DOHH2 (cell line): ENCODE results near the gene GLIPR2.
A peak's percentile ranks its signal among the peaks of the same experiment; 100 is the strongest.

Experiments
- H3F3A ChIP-seq: fragments of 200-600 bp; sonication (generic), shearing (Covaris generic); 2 replicates; pipeline ENCODE4 v1.6.0; 2016; ENCODE audit warnings: antibody characterized with exemption, mild to moderate bottlenecking; ENCODE audit not compliant: control insufficient read depth, insufficient read depth
- H3K27ac ChIP-seq: fragments of 200-600 bp; sonication (generic); 2 replicates; pipeline ENCODE4 v1.5.1; 2014; ENCODE audit warnings: low read depth, mild to moderate bottlenecking, low read length, moderate library complexity
- H3K27me3 ChIP-seq: fragments of 200-600 bp; sonication (generic); 2 replicates; pipeline ENCODE4 v1.6.1; 2014; ENCODE audit warnings: mild to moderate bottlenecking, low read length, mixed read lengths; ENCODE audit not compliant: control insufficient read depth
- H3K36me3 ChIP-seq: fragments of 200-600 bp; sonication (generic); 2 replicates; pipeline ENCODE4 v1.6.1; 2014; ENCODE audit warnings: mild to moderate bottlenecking, low read length, moderate library complexity, mixed read lengths; ENCODE audit not compliant: control insufficient read depth
- H3K4me1 ChIP-seq: fragments of 200-600 bp; sonication (generic); 2 replicates; pipeline ENCODE4 v1.6.1; 2014; ENCODE audit warnings: mild to moderate bottlenecking, low read length, mixed read lengths; ENCODE audit not compliant: control insufficient read depth
- H3K4me2 ChIP-seq: fragments of 200-600 bp; sonication (generic); 2 replicates; pipeline ENCODE4 v1.6.0; 2014; ENCODE audit warnings: mild to moderate bottlenecking, low read length, moderate library complexity
- H3K4me3 ChIP-seq: fragments of 200-600 bp; sonication (generic); 2 replicates; pipeline ENCODE4 v1.5.1; 2014; ENCODE audit warnings: mild to moderate bottlenecking, low read length, mixed read lengths
- H3K79me2 ChIP-seq: fragments of 200-600 bp; sonication (generic); 2 replicates; pipeline ENCODE4 v1.6.1; 2014; ENCODE audit warnings: mild to moderate bottlenecking, low read length, mixed read lengths; ENCODE audit not compliant: control insufficient read depth
- H3K9me2 ChIP-seq: fragments of 200-600 bp; sonication (generic); replicated peaks from 2 replicates; pipeline ENCODE4 v1.6.1; 2014; ENCODE audit warnings: mild to moderate bottlenecking, low read length, mixed read lengths; ENCODE audit not compliant: control insufficient read depth
- H3K9me3 ChIP-seq: fragments of 200-600 bp; sonication (generic); 2 replicates; pipeline ENCODE4 v1.6.1; 2014; ENCODE audit warnings: antibody characterized with exemption, low read length, mixed read lengths; ENCODE audit not compliant: control insufficient read depth, insufficient read depth
- H4K20me1 ChIP-seq: fragments of 200-600 bp; sonication (generic); 2 replicates; pipeline ENCODE4 v1.6.0; 2014; ENCODE audit warnings: low read depth, mild to moderate bottlenecking, antibody characterized with exemption, low read length, moderate library complexity; ENCODE audit not compliant: control insufficient read depth, insufficient read depth
- EZH2phosphoT487 ChIP-seq: fragments of 200-600 bp; sonication (generic); IDR thresholded peaks from 2 replicates; pipeline ENCODE4 v1.6.1; 2017; ENCODE audit warnings: borderline replicate concordance, mild to moderate bottlenecking, antibody characterized with exemption, low read length, moderate library complexity, mixed read lengths
- TF ChIP-seq, protein P1 (sequence below): fragments of 200-600 bp; sonication (generic); IDR thresholded peaks from one replicate; pipeline ENCODE4 v1.5.1; 2014; ENCODE audit warnings: antibody characterized with exemption, mild to moderate bottlenecking, low read depth, low read length; ENCODE audit not compliant: poor library complexity, severe bottlenecking

The GLIPR2 gene

DNA sequence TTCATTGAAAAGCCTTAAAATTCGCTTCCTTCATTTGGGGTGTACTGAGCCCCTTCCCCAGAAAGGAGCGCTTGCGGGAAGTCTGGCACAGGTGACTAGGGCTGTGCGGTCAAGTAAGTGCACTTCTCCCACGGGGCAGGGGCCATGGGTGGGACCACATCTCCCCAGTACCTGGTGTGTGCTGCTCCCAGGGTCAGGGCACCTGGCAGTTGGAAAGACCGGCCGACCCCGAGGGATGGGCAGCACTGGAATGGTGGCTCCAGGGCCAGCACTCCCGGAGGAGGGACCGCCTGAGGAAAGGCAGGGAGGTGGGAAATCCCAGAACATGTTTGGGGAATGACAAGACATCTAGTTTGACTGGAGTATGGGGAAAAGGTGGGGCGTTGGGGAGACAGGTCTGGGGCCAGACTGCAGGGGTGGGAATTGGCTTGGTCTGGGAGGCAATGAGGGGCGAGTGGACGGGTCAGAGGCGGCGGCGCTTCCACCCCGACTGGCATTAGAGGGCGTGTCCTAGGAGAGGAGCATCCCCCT lies 727 bp upstream of the GLIPR2 start:
- H3K4me2 ChIP-seq = peak overlapping the region; percentile 59

DNA sequence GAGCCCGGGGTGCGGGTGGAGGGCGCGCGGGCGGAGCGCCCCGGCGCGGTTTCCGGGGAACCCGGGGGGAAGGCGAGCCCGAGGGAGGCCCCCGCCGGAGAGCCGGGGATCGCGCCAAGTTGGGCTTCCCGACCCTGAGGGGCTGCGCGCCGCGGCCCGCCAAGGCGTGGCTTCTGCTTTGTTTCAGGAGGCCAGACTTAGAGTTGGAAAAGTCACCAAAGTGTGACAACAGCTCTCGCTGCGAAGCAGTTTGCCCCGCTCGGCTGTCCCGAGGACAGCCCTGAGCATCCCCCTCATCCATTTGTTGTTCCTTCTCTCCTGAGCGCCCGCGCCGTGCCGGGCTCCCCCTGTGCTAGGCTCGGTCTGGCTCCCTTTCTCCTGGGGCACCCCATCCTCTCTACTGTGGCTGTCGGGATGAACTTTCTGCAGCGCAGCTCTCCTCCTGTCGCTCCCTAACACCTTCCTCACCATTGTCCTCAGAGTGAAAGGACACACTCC lies 410 bp downstream of the GLIPR2 start:
- H3K27ac ChIP-seq = no peak overlapping the region
- H3K4me2 ChIP-seq = peak overlapping the region; percentile 59
- H3K27me3 ChIP-seq = peaks cover 38% of the 10 kb centered on the region
- no peak for TF ChIP-seq EZH2phosphoT487
- TF ChIP-seq, protein P1, sequence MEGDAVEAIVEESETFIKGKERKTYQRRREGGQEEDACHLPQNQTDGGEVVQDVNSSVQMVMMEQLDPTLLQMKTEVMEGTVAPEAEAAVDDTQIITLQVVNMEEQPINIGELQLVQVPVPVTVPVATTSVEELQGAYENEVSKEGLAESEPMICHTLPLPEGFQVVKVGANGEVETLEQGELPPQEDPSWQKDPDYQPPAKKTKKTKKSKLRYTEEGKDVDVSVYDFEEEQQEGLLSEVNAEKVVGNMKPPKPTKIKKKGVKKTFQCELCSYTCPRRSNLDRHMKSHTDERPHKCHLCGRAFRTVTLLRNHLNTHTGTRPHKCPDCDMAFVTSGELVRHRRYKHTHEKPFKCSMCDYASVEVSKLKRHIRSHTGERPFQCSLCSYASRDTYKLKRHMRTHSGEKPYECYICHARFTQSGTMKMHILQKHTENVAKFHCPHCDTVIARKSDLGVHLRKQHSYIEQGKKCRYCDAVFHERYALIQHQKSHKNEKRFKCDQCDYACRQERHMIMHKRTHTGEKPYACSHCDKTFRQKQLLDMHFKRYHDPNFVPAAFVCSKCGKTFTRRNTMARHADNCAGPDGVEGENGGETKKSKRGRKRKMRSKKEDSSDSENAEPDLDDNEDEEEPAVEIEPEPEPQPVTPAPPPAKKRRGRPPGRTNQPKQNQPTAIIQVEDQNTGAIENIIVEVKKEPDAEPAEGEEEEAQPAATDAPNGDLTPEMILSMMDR = no peak
- peaks cover 16% of the 10 kb centered on the region; the same call in 1 of the 2 replicates for H3K4me1 ChIP-seq
- H3K9me3 ChIP-seq = no peaks in the 10 kb centered on the region
- H3K36me3 ChIP-seq = no peaks in the 10 kb centered on the region
- H3K9me2 ChIP-seq = no peaks in the 10 kb centered on the region
- no peaks in the 10 kb centered on the region for H3F3A ChIP-seq
- no peaks in the 10 kb centered on the region for H4K20me1 ChIP-seq
- H3K79me2 ChIP-seq = no peaks in the 10 kb centered on the region
- H3K4me3 ChIP-seq = peak overlapping the region; percentile 63

More for the DNA sequence above, 727 bp upstream of the GLIPR2 start:
- H3K36me3 ChIP-seq = no peaks in the 10 kb centered on the region
- H4K20me1 ChIP-seq = no peaks in the 10 kb centered on the region
- H3K9me2 ChIP-seq = no peaks in the 10 kb centered on the region
- no peaks in the 10 kb centered on the region for H3F3A ChIP-seq
- no peaks in the 10 kb centered on the region for H3K9me3 ChIP-seq
- H3K27ac ChIP-seq = no peak overlapping the region
- no peak for TF ChIP-seq EZH2phosphoT487
- TF ChIP-seq, protein P1 = no peak
- peaks cover 38% of the 10 kb centered on the region for H3K27me3 ChIP-seq
- H3K79me2 ChIP-seq = no peaks in the 10 kb centered on the region
- peak overlapping the region; percentile 63 for H3K4me3 ChIP-seq
- H3K4me1 ChIP-seq = peaks cover 16% of the 10 kb centered on the region; the same call in 1 of the 2 replicates

DNA sequence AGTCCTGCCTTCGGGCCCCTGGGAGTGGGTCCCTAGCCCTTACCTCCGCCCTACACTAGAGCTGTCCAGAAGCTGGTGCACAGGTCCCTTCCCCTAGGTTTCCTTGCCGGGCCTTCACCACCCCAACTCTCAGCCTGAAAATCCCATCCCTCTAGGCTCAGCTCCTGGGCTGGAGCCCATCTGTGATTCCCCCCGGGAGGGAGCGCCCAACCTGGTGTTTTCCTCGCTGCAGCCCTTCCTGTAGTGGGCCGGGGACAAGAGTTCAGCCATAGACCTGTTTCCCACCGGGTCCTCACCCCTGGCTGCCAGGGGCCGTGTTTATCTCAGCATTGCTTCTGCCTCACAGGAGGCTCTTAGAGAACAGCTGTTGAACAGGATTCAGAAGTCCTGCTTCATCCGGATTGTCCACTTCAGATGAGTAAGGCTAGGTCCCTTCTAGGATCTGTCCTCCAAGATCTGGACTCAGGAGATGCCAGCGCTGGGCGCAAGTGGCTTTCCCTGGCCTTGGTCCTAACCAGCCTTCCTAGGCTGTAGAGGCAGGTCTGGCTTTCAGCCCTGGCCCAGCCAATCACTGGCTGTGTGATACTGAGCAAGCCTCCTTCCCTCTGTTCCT lies 965 bp downstream of the GLIPR2 start:
- no peaks in the 10 kb centered on the region for H3K9me2 ChIP-seq
- TF ChIP-seq, protein P1 = no peak
- TF ChIP-seq EZH2phosphoT487 = no peak
- no peaks in the 10 kb centered on the region for H3F3A ChIP-seq
- no peaks in the 10 kb centered on the region for H3K36me3 ChIP-seq
- H3K9me3 ChIP-seq = no peaks in the 10 kb centered on the region
- no peaks in the 10 kb centered on the region for H4K20me1 ChIP-seq
- peak overlapping the region; percentile 59 for H3K4me2 ChIP-seq
- H3K27me3 ChIP-seq = peaks cover 38% of the 10 kb centered on the region
- H3K79me2 ChIP-seq = no peaks in the 10 kb centered on the region
- H3K4me3 ChIP-seq = peak overlapping the region; percentile 63
- H3K27ac ChIP-seq = no peak overlapping the region
- H3K4me1 ChIP-seq = peaks cover 16% of the 10 kb centered on the region; the same call in 1 of the 2 replicates
